ENCODE measurements around the gene MTUS2.

DNA sequence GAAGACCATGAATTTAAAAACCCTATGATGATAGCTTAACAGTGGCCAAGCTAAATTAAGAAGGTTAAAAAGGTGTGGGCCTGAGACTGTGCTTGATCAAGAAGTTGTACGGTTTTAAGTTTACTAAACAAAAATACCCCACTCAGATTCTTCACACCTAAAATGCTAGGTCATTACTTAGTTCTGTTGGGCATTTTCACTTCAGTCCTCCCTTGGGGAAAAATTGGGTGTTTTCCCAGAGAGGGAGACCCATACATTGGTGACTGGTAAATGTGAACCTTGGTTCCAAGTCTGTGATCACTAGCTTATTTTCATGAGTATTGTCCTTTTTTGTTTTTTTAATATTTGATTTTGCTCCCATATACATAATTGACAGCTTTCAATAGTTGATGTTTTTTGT, 44.4 kb downstream of the MTUS2 start:
- TF ChIP-seq, protein P1, sequence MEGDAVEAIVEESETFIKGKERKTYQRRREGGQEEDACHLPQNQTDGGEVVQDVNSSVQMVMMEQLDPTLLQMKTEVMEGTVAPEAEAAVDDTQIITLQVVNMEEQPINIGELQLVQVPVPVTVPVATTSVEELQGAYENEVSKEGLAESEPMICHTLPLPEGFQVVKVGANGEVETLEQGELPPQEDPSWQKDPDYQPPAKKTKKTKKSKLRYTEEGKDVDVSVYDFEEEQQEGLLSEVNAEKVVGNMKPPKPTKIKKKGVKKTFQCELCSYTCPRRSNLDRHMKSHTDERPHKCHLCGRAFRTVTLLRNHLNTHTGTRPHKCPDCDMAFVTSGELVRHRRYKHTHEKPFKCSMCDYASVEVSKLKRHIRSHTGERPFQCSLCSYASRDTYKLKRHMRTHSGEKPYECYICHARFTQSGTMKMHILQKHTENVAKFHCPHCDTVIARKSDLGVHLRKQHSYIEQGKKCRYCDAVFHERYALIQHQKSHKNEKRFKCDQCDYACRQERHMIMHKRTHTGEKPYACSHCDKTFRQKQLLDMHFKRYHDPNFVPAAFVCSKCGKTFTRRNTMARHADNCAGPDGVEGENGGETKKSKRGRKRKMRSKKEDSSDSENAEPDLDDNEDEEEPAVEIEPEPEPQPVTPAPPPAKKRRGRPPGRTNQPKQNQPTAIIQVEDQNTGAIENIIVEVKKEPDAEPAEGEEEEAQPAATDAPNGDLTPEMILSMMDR (IDR thresholded peaks at IDR 0.05; ENCODE audit: insufficient read depth, low read length, poor library complexity, severe bottlenecking): no peak
- no peak for TF ChIP-seq EZH2phosphoT487 (conservative IDR thresholded peaks at IDR 0.05; ENCODE audit: low read length)

Measured in SU-DHL-6 (cell line).